Stimulated activated CD4-positive, alpha-beta T cell treated with anti-CD3 and anti-CD28 coated beads, Interleukin-4, amount 100 ng/mL, for 1 hour (primary cell): ENCODE results near the gene SLC1A7.

Source experiments
- DNase-seq: peaks from one replicate; pipeline ENCODE4 v3.0.0-alpha.2; 2020

SLC1A7 gene

GRCh38 chr1:53074313-53075154, 67.9 kb downstream of the SLC1A7 start:
- DNase-seq, result no peak

- no peak for DNase-seq
These were observed 68.5 kb downstream of the SLC1A7 start for GRCh38 chr1:53073868-53074311.

GRCh38 chr1:53073287-53073686, 69.2 kb downstream of the SLC1A7 start:
- no peak for DNase-seq

- no peak for DNase-seq
These were observed 70.5 kb downstream of the SLC1A7 start for GRCh38 chr1:53071915-53072314.

GRCh38 chr1:53071167-53071865, 71.1 kb downstream of the SLC1A7 start:
- no peak for DNase-seq

GRCh38 chr1:53070621-53071020, 71.8 kb downstream of the SLC1A7 start:
- DNase-seq, result no peak

- DNase-seq, result no peak
These were observed 72.6 kb downstream of the SLC1A7 start for GRCh38 chr1:53069663-53070327.

GRCh38 chr1:53069265-53069662, 73.2 kb downstream of the SLC1A7 start:
- no peak for DNase-seq

GRCh38 chr1:53068314-53069099, 73.9 kb downstream of the SLC1A7 start:
- no peak for DNase-seq

- no peak for DNase-seq
These were observed 74.6 kb downstream of the SLC1A7 start for GRCh38 chr1:53067886-53068285.

- no peak for DNase-seq
These were observed 75.3 kb downstream of the SLC1A7 start for GRCh38 chr1:53066891-53067738.

GRCh38 chr1:53066488-53066887, 76.0 kb downstream of the SLC1A7 start:
- no peak for DNase-seq

GRCh38 chr1:53065391-53065790, 77.0 kb downstream of the SLC1A7 start:
- no peak for DNase-seq

GRCh38 chr1:53063744-53064515, 78.5 kb downstream of the SLC1A7 start:
- DNase-seq, result no peak

GRCh38 chr1:53062708-53063591, 79.5 kb downstream of the SLC1A7 start:
- no peak for DNase-seq

- DNase-seq, result no peak
These were observed 80.4 kb downstream of the SLC1A7 start, which contains the start of gene PODN for GRCh38 chr1:53061859-53062707. Gene PODN (plus strand): TSS chr1:53062213. CDS start chr1:53069856, 7,643 bp downstream.

- no peak for DNase-seq
These were observed 81.1 kb downstream of the SLC1A7 start for GRCh38 chr1:53061123-53061858.

GRCh38 chr1:53060579-53060978, 81.9 kb downstream of the SLC1A7 start:
- no peak for DNase-seq
